Loucy (cell line): Measurements from ENCODE around the gene C16orf74.

Experiments used
- H2AFZ ChIP-seq: fragments of 200-600 bp; sonication (generic); 2 replicates; pipeline ENCODE4 v1.6.0; 2016; ENCODE audit warnings: antibody characterized with exemption, mild to moderate bottlenecking, low read length, moderate library complexity
- H3F3A ChIP-seq: fragments of 200-600 bp; 2 replicates; pipeline ENCODE4 v1.6.0; 2016; ENCODE audit warnings: antibody characterized with exemption, low read depth, mild to moderate bottlenecking
- H3K27me3 ChIP-seq: fragments of 200-600 bp; sonication (generic); 2 replicates; pipeline ENCODE4 v1.6.1; 2014; ENCODE audit warnings: low read length, mild to moderate bottlenecking; ENCODE audit not compliant: insufficient read depth, poor library complexity, severe bottlenecking
- H3K36me3 ChIP-seq: fragments of 200-600 bp; sonication (generic); 2 replicates; pipeline ENCODE4 v1.6.1; 2016; ENCODE audit warnings: low read length; ENCODE audit not compliant: insufficient read depth
- H3K4me1 ChIP-seq: fragments of 200-600 bp; sonication (generic); 2 replicates; pipeline ENCODE4 v1.5.1; 2014; ENCODE audit warnings: low read length, mild to moderate bottlenecking; ENCODE audit not compliant: insufficient read depth, poor library complexity, severe bottlenecking
- H3K4me2 ChIP-seq: fragments of 200-600 bp; sonication (generic); 2 replicates; pipeline ENCODE4 v1.6.0; 2014; ENCODE audit warnings: antibody characterized with exemption, low read length, low read depth, mild to moderate bottlenecking; ENCODE audit not compliant: poor library complexity, severe bottlenecking
- H3K4me3 ChIP-seq: fragments of 200-600 bp; sonication (generic); 2 replicates; pipeline ENCODE4 v1.5.1; 2014; ENCODE audit warnings: low read length, mild to moderate bottlenecking, mixed read lengths; ENCODE audit not compliant: poor library complexity, severe bottlenecking
- H3K79me2 ChIP-seq: fragments of 200-600 bp; sonication (generic); 2 replicates; pipeline ENCODE4 v1.6.1; 2014; ENCODE audit warnings: low read length; ENCODE audit not compliant: insufficient read depth
- H3K9ac ChIP-seq: fragments of 200-600 bp; sonication (generic); 2 replicates; pipeline ENCODE4 v1.6.0; 2014; ENCODE audit warnings: mild to moderate bottlenecking, low read depth, low read length, moderate library complexity; ENCODE audit not compliant: poor library complexity, severe bottlenecking
- H3K9me2 ChIP-seq: fragments of 200-600 bp; sonication (generic); replicated peaks from 2 replicates; pipeline ENCODE4 v1.6.1; 2016; ENCODE audit warnings: low read depth, low read length, mixed read lengths
- H3K9me3 ChIP-seq: fragments of 200-600 bp; sonication (generic); 2 replicates; pipeline ENCODE4 v1.6.1; 2014; ENCODE audit warnings: mild to moderate bottlenecking, antibody characterized with exemption, low read length, low read depth; ENCODE audit not compliant: insufficient read depth
- H4K20me1 ChIP-seq: fragments of 200-600 bp; sonication (generic); 2 replicates; pipeline ENCODE4 v1.6.0; 2014; ENCODE audit warnings: antibody characterized with exemption, low read length, mild to moderate bottlenecking; ENCODE audit not compliant: insufficient read depth, poor library complexity, severe bottlenecking
- EZH2phosphoT487 ChIP-seq: fragments of 200-600 bp; IDR thresholded peaks from 2 replicates; pipeline ENCODE4 v1.6.1; 2018; ENCODE audit warnings: antibody characterized with exemption, mild to moderate bottlenecking, moderate library complexity, borderline replicate concordance
- TF ChIP-seq, protein P1 (sequence below): fragments of 200-600 bp; sonication (generic); conservative IDR thresholded peaks from 2 replicates; pipeline ENCODE4 v1.5.1; 2014; ENCODE audit warnings: mild to moderate bottlenecking, antibody characterized with exemption, low read length

C16orf74 gene

DNA sequence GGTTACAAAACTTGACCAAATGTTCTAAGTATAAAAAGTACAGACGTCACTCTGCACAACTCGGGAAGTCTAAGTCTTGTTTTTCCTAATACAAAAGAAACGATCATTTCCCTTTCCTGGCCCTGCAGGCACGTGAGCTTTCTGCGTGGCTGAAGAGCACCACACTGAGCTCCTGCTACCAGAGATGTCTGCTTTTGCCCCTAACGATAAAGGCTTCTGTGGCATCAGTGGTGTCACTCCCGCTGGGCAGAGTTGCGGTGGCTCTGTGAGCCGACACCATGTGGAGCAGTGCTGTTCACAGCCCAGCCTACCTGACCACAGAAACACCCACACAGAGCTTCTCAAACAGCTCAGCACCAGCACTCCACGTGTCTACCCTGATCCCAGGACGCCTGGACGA is 28.0 kb upstream of the C16orf74 start:
- TF ChIP-seq, protein P1, sequence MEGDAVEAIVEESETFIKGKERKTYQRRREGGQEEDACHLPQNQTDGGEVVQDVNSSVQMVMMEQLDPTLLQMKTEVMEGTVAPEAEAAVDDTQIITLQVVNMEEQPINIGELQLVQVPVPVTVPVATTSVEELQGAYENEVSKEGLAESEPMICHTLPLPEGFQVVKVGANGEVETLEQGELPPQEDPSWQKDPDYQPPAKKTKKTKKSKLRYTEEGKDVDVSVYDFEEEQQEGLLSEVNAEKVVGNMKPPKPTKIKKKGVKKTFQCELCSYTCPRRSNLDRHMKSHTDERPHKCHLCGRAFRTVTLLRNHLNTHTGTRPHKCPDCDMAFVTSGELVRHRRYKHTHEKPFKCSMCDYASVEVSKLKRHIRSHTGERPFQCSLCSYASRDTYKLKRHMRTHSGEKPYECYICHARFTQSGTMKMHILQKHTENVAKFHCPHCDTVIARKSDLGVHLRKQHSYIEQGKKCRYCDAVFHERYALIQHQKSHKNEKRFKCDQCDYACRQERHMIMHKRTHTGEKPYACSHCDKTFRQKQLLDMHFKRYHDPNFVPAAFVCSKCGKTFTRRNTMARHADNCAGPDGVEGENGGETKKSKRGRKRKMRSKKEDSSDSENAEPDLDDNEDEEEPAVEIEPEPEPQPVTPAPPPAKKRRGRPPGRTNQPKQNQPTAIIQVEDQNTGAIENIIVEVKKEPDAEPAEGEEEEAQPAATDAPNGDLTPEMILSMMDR, result no peak
- no peak for TF ChIP-seq EZH2phosphoT487
- Histone ChIP-seq H3K9me2 (no peaks in the 10 kb centered on the region), H3K9ac (no peak overlapping the region), H3K4me2 (no peak overlapping the region), H3K36me3 (peaks cover 52% of the 10 kb centered on the region; the same call in 1 of the 2 replicates), H4K20me1 (no peaks in the 10 kb centered on the region), H2AFZ (no peak overlapping the region), H3K9me3 (no peaks in the 10 kb centered on the region), H3K4me1 (no peaks in the 10 kb centered on the region), H3F3A (no peaks in the 10 kb centered on the region), H3K4me3 (no peak overlapping the region), H3K27me3 (no peaks in the 10 kb centered on the region), H3K79me2 (no peaks in the 10 kb centered on the region)

DNA sequence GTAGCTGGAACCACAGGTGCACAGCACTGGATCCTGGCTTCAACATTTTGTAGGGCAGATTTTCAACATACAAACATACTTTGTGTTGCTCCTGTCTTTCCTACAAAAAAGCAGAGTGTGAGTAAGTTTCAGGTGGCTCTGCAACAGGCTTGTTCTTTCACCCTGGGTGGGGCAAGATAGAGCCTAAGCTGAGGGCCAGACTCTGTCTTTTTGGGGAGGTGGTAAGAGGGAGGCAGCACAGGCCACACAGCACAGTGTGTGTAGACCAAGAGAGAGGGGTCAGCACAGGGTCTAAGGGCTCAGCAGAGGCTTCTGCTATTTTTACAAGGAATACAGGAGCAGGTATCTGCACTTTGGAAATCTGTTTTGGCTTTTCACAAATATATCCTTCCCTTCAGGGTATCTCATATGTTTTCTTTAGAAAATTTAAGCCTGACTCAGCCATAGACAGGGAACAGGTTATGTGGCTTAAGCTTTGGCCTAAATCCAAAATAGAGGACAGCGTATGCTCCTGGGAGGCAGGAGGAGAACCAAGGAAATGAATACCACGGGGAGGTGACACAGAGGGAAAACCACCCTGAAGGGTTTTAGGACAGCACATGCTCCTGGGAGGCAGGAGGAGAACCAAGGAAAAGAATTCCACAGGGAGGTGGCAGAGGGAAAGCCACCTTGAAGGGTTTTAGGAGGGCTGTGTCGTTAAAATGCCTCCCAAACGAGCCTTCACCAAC is 26.9 kb upstream of the C16orf74 start:
- no peak overlapping the region for H3K9ac ChIP-seq
- peaks cover 52% of the 10 kb centered on the region; the same call in 1 of the 2 replicates for H3K36me3 ChIP-seq
- no peaks in the 10 kb centered on the region for H3K27me3 ChIP-seq
- H3K9me2 ChIP-seq, result no peaks in the 10 kb centered on the region
- no peak overlapping the region for H2AFZ ChIP-seq
- no peaks in the 10 kb centered on the region for H3K9me3 ChIP-seq
- no peaks in the 10 kb centered on the region for H3K79me2 ChIP-seq
- H3K4me1 ChIP-seq, result no peaks in the 10 kb centered on the region
- no peak overlapping the region for H3K4me2 ChIP-seq
- H3F3A ChIP-seq, result no peaks in the 10 kb centered on the region
- TF ChIP-seq, protein P1, result no peak
- TF ChIP-seq EZH2phosphoT487, result no peak
- H3K4me3 ChIP-seq, result no peak overlapping the region
- no peaks in the 10 kb centered on the region for H4K20me1 ChIP-seq

DNA sequence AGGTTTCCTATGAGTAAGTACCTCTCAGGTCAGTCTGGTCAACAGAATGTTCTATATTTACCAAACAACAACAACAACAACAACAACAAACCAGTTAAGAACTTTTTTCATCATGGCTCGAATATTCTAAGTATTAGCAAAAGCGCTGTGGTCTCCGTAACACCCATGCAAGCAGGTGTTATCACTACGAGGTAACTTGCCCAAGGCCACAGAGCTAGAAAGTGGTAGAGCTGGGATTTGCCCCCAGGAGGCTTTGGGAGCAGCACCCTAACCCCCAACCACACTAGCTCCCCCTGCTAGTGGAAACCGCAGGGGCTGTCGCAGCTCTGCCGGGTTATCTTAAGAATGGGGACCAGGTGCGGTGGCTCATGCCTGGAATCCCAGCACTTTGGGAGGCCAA is 23.9 kb upstream of the C16orf74 start:
- peaks cover 31% of the 10 kb centered on the region; the same call in 1 of the 2 replicates for H3K36me3 ChIP-seq
- H3K9ac ChIP-seq, result no peak overlapping the region
- no peaks in the 10 kb centered on the region for H3K9me3 ChIP-seq
- H3K79me2 ChIP-seq, result no peaks in the 10 kb centered on the region
- no peaks in the 10 kb centered on the region for H3F3A ChIP-seq
- no peak for TF ChIP-seq EZH2phosphoT487
- TF ChIP-seq, protein P1, result no peak
- H3K4me3 ChIP-seq, result no peak overlapping the region
- no peak overlapping the region for H3K4me2 ChIP-seq
- no peaks in the 10 kb centered on the region for H4K20me1 ChIP-seq
- H3K9me2 ChIP-seq, result no peaks in the 10 kb centered on the region
- no peaks in the 10 kb centered on the region for H3K4me1 ChIP-seq
- H3K27me3 ChIP-seq, result no peaks in the 10 kb centered on the region
- H2AFZ ChIP-seq, result no peak overlapping the region
